Uterus (tissue), 2 donors: ENCODE data around the gene APBB3.

Source experiments
- CTCF ChIP-seq, 4 experiments: fragments of 200-600 bp in 2 of 4; fragments of 450-650 bp in 2 of 4; sonication (generic) in 2 of 4; IDR thresholded peaks; one replicate each; pipeline ENCODE4 v1.5.1; 2016 to 2019; ENCODE audit warnings: antibody characterized with exemption in 4 of 4, mild to moderate bottlenecking in 2 of 4, moderate library complexity in 1 of 4
- POLR2A ChIP-seq, 2 donors: fragments of 450-650 bp; IDR thresholded peaks; one replicate each; pipeline ENCODE4 v1.6.1; 2016; ENCODE audit warnings: antibody characterized with exemption in 2 of 2, mild to moderate bottlenecking in 1 of 2, moderate library complexity in 1 of 2

- no peak for TF ChIP-seq CTCF (IDR thresholded peaks at IDR 0.05)
- no peak for TF ChIP-seq POLR2A (IDR thresholded peaks at IDR 0.05)
Observed at GRCh38 chr5:140551872-140552271, 12.5 kb downstream of the APBB3 start.
